ENCODE results near the gene DSCAML1. TPM values are rescaled to one million over a fixed set of nuclear protein-coding genes. Genes with fewer than 3 reads are reported as not detected.

DSCAML1 gene
- total and polyA plus RNA-seq, 8 donors: 0.08 to 2.9 (median 0.45) TPM

DNA sequence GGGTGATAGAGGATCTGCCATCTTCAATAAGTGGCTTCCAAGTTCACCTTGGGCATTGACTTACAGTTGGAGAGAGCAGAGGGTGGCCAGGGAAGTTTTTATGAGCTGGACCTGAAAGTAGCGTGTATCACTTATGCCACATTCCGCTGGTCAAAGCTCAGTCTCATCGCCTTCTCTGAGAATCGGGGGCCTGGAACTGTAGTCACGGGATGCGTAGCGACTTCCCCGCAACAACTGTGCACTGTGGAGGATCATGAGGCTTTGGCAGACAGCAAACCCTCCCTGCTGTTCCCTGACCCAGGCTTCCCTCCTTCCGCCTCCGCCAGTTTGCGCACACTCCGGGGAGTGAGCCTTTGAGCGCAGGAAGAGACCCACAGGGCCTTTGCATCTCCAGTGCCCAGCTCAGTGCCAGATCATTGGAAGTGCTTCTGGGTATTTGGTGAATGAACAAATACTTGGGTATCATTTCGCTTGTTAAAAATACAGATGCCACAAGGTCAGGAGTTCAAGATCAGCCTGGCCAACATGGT, 373.9 kb downstream of the DSCAML1 start:
- no peak overlapping the region for H3K27ac ChIP-seq
- H3K9me3 ChIP-seq: no peaks in the 10 kb centered on the region
- peak in 1 of 2 donors; percentile 2 for DNase-seq
- peaks cover 0 to 27% (median 0%) of the 10 kb centered on the region in 3 donors for H3K27me3 ChIP-seq
- WGBS, 5 donors: 85 to 91% (median 87%) methylated on average over 14 of the region's 14 CpGs
- intact Hi-C loops (cut with DNase I; ENCODE audit: low total_unique reads): loop anchor here (10.0 kb wide), 1 partner anchor 372 kb away; the partner anchor contains the start of gene DSCAML1
- H3K4me1 ChIP-seq: peaks cover 0 to 9% (median 7%) of the 10 kb centered on the region in 4 donors
- H3K36me3 ChIP-seq: no peaks in the 10 kb centered on the region
- H3K4me3 ChIP-seq: no peak overlapping the region
- no peak for TF ChIP-seq POLR2AphosphoS5 (IDR thresholded peaks at IDR 0.05)
- TF ChIP-seq EP300 (IDR thresholded peaks at IDR 0.05): no peak
- TF ChIP-seq POLR2A (IDR thresholded peaks at IDR 0.05): no peak
- TF ChIP-seq, protein P1, sequence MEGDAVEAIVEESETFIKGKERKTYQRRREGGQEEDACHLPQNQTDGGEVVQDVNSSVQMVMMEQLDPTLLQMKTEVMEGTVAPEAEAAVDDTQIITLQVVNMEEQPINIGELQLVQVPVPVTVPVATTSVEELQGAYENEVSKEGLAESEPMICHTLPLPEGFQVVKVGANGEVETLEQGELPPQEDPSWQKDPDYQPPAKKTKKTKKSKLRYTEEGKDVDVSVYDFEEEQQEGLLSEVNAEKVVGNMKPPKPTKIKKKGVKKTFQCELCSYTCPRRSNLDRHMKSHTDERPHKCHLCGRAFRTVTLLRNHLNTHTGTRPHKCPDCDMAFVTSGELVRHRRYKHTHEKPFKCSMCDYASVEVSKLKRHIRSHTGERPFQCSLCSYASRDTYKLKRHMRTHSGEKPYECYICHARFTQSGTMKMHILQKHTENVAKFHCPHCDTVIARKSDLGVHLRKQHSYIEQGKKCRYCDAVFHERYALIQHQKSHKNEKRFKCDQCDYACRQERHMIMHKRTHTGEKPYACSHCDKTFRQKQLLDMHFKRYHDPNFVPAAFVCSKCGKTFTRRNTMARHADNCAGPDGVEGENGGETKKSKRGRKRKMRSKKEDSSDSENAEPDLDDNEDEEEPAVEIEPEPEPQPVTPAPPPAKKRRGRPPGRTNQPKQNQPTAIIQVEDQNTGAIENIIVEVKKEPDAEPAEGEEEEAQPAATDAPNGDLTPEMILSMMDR (IDR thresholded peaks at IDR 0.05): no peak

DNA sequence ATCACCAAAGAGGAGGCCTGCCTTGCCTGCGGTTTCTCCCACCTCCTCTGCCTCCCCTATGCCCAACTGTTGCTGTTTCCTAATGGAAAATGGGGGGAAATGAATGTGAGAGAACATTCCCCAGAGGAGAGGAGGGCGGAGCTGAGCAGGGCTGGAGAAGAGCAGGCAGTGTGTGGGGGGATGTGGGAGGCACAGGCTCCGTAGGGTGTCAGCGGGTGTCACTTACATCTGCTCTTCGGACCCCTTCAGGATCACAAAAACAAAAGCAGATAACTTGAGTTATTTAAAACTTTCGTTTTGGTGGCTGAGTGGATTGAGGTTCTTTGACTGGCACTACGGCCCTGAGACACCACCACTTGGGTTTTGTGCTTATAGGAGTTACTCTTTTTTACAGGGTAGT, 375.5 kb downstream of the DSCAML1 start:
- 79 to 88% (median 81%) methylated on average over 7 of the region's 7 CpGs for WGBS, 5 donors
- H3K9me3 ChIP-seq: no peaks in the 10 kb centered on the region
- TF ChIP-seq, protein P1 (IDR thresholded peaks at IDR 0.05): no peak
- TF ChIP-seq POLR2AphosphoS5 (IDR thresholded peaks at IDR 0.05) (no peak), EP300 (IDR thresholded peaks at IDR 0.05) (no peak), POLR2A (IDR thresholded peaks at IDR 0.05) (no peak)
- peak in 1 of 2 donors; percentile 3 for DNase-seq
- H3K27ac ChIP-seq: no peak overlapping the region
- no peaks in the 10 kb centered on the region for H3K36me3 ChIP-seq
- intact Hi-C loops (cut with DNase I; ENCODE audit: low total_unique reads): loop anchor here (10.0 kb wide), 1 partner anchor 373 kb away; the partner anchor contains the start of gene DSCAML1
- H3K27me3 ChIP-seq: peaks cover 0 to 27% (median 0%) of the 10 kb centered on the region in 3 donors
- peaks cover 0 to 6% (median 5%) of the 10 kb centered on the region in 4 donors for H3K4me1 ChIP-seq
- H3K4me3 ChIP-seq: no peak overlapping the region

DNA sequence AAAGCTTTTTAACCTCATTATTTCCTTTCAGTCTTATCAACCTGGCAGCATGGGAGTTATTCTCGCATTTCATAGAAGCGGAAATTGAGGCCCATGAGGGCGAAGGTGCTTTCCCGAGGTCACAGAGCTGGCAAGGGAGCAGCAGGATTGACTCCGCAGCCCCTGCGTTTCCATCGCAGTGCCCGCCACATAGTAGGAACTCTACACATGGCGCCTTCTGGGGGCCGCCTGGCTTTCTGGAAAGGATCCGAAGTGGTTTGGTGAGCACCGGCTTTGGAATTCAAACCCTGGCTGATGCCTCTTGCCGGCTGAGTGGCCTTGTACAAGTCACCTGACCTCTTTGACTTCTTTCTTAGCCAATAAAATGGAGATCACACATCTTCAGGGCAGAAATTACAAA, 376.0 kb downstream of the DSCAML1 start:
- no peak overlapping the region for H3K27ac ChIP-seq
- H3K36me3 ChIP-seq: no peaks in the 10 kb centered on the region
- WGBS, 5 donors: 86 to 88% (median 87%) methylated on average over 13 of the region's 13 CpGs
- H3K4me3 ChIP-seq: no peak overlapping the region
- H3K4me1 ChIP-seq: peaks cover 0 to 2% (median under 1%) of the 10 kb centered on the region in 4 donors
- peak in 1 of 2 donors; percentile 22 for DNase-seq
- H3K27me3 ChIP-seq: peaks cover 0 to 26% (median 0%) of the 10 kb centered on the region in 3 donors
- no peaks in the 10 kb centered on the region for H3K9me3 ChIP-seq
- TF ChIP-seq, protein P1 (IDR thresholded peaks at IDR 0.05): no peak
- TF ChIP-seq POLR2A (IDR thresholded peaks at IDR 0.05) (no peak), EP300 (IDR thresholded peaks at IDR 0.05) (no peak), POLR2AphosphoS5 (IDR thresholded peaks at IDR 0.05) (no peak)
- intact Hi-C loops (cut with DNase I; ENCODE audit: low total_unique reads): loop anchor here (10.0 kb wide), 1 partner anchor 374 kb away; the partner anchor contains the start of gene DSCAML1

DNA sequence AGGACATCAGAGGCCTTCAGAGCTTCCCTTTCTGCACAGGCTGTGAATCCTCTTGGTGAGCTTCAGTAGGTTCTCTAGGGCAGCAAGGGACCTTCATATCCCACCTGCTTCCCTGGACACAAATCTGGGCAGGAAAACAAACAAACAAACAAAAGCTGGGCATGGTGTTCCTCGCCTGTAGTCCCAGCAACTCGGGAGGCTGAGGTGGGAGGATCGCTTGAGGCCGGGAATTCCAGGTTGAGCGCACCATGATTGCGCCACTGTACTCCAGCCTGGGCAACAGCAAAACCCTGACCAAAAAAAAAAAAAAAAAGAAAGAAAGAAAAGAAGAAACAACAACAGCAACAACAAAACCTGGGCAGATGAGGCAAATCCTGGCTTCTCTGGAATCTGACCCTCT, 376.4 kb downstream of the DSCAML1 start:
- H3K9me3 ChIP-seq: no peaks in the 10 kb centered on the region
- intact Hi-C loops (cut with DNase I; ENCODE audit: low total_unique reads): loop anchor here (10.0 kb wide), 1 partner anchor 374 kb away; the partner anchor contains the start of gene DSCAML1
- H3K4me1 ChIP-seq: no peaks in the 10 kb centered on the region
- no peak overlapping the region for H3K4me3 ChIP-seq
- WGBS, 5 donors: 93 to 96% (median 94%) methylated on average over 6 of the region's 6 CpGs
- DNase-seq: no peak
- H3K27me3 ChIP-seq: peaks cover 0 to 21% (median 0%) of the 10 kb centered on the region in 3 donors
- TF ChIP-seq POLR2AphosphoS5 (IDR thresholded peaks at IDR 0.05) (no peak), EP300 (IDR thresholded peaks at IDR 0.05) (no peak), POLR2A (IDR thresholded peaks at IDR 0.05) (no peak)
- TF ChIP-seq, protein P1 (IDR thresholded peaks at IDR 0.05): no peak
- H3K27ac ChIP-seq: no peak overlapping the region
- H3K36me3 ChIP-seq: no peaks in the 10 kb centered on the region
